Esophagus squamous epithelium (tissue), 5 donors: ENCODE results near the gene MAST3. TPM values are rescaled to one million over a fixed set of nuclear protein-coding genes. Genes with fewer than 3 reads are reported as not detected.

Experiments used
- DNase-seq: peaks from one replicate; lab custom pipeline; 2025; lab: John Stamatoyannopoulos, UW
- H3K27ac ChIP-seq, 4 donors: fragments of 200-600 bp; sonication (generic); one replicate each; pipeline ENCODE4 v1.5.1; 2016 to 2019; ENCODE audit warnings: mild to moderate bottlenecking in 1 of 4
- H3K27me3 ChIP-seq, 4 donors: fragments of 200-600 bp; sonication (generic); 1 replicate in 3 of 4; 2 replicates in 1 of 4; pipeline versions ENCODE4 v1.5.1 to v1.6.0; 2017 to 2021; ENCODE audit warnings: antibody characterized with exemption in 1 of 4
- H3K36me3 ChIP-seq, 3 donors: fragments of 200-600 bp; sonication (generic); one replicate each; pipeline ENCODE4 v1.5.1; 2016 to 2019
- H3K4me1 ChIP-seq, 3 donors: fragments of 200-600 bp; sonication (generic); one replicate each; pipeline ENCODE4 v1.5.1; 2017 to 2019
- H3K4me3 ChIP-seq, 4 donors: fragments of 200-600 bp; sonication (generic); 1 replicate in 3 of 4; 2 replicates in 1 of 4; pipeline ENCODE4 v1.5.1; 2016 to 2019; ENCODE audit warnings: mild to moderate bottlenecking in 2 of 4, moderate library complexity in 1 of 4
- H3K9me3 ChIP-seq, 3 donors: fragments of 200-600 bp; sonication (generic); one replicate each; pipeline ENCODE4 v1.5.1; 2016 to 2019
- POLR2A ChIP-seq, 4 donors: fragments of 450-650 bp; IDR thresholded peaks; one replicate each; pipeline ENCODE4 v1.6.1; 2017; ENCODE audit warnings: antibody characterized with exemption in 4 of 4, mild to moderate bottlenecking in 4 of 4, moderate library complexity in 3 of 4
- WGBS, 2 donors: methylation state at CpG; one replicate each; pipeline ENCODE4 v1.1.5; 2018; 5-methylcytosine and 5-hydroxymethylcytosine counted together
- intact Hi-C: fragments of 100-400 bp; cut with DNase I; formaldehyde crosslinking; loops from one replicate; pipeline ENCODE4 v1.15.0; 2022
- total RNA-seq, 4 donors: library from RNA; depleted of rRNA; stranded (reverse); fragments of >200 nt; gene quantifications; one replicate each; pipeline ENCODE4 v1.1.0, GENCODE V29; 2016
- TF ChIP-seq, protein P1 (sequence below), 6 experiments: fragments of 450-650 bp in 4 of 6; fragments of 200-600 bp in 2 of 6; sonication (generic) in 2 of 6; IDR thresholded peaks; one replicate each; pipeline ENCODE4 v1.5.1; 2016 to 2019; ENCODE audit warnings: antibody characterized with exemption in 6 of 6, mild to moderate bottlenecking in 4 of 6, moderate library complexity in 4 of 6
- donor health status: DM: yes; HTN: yes; CAD: no.

Gene MAST3
- total RNA-seq, 4 donors from 2014 or later, result 2.3 to 4.8 (median 4.1) TPM

DNA sequence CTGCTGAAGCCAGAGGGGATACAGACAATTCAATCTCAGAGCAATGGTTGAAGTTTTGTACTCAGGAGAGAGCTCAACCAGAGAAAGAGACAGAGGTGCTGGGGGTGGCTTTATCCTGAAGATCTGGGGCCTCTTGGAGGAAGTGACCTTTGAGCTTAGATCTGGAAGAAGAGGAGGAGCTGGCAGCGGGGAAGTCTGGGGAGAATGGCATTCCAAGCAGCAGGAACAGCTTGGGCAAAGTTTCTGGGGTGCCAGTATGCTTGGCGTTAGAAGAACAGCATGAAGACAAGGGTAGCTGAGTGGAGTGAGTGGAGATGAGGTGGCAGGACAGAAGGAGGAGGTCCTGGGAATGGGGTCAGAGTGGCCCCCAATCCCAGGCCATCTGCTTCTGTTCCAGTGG, 11.3 kb downstream of the MAST3 start:
- DNase-seq, result no peak
- Histone ChIP-seq H3K4me1 (peaks cover 13 to 37% (median 29%) of the 10 kb centered on the region in 3 donors), H3K9me3 (no peaks in the 10 kb centered on the region), H3K27ac (no peak overlapping the region), H3K4me3 (no peak overlapping the region), H3K27me3 (peaks cover 0 to 15% (median 0%) of the 10 kb centered on the region in 4 donors), H3K36me3 (no peaks in the 10 kb centered on the region)
- WGBS, 2 donors, result 57 to 60% methylated on average over 2 of the region's 2 CpGs
- TF ChIP-seq, protein P1, sequence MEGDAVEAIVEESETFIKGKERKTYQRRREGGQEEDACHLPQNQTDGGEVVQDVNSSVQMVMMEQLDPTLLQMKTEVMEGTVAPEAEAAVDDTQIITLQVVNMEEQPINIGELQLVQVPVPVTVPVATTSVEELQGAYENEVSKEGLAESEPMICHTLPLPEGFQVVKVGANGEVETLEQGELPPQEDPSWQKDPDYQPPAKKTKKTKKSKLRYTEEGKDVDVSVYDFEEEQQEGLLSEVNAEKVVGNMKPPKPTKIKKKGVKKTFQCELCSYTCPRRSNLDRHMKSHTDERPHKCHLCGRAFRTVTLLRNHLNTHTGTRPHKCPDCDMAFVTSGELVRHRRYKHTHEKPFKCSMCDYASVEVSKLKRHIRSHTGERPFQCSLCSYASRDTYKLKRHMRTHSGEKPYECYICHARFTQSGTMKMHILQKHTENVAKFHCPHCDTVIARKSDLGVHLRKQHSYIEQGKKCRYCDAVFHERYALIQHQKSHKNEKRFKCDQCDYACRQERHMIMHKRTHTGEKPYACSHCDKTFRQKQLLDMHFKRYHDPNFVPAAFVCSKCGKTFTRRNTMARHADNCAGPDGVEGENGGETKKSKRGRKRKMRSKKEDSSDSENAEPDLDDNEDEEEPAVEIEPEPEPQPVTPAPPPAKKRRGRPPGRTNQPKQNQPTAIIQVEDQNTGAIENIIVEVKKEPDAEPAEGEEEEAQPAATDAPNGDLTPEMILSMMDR (IDR thresholded peaks at IDR 0.05), result no peak
- TF ChIP-seq POLR2A (IDR thresholded peaks at IDR 0.05), result no peak
- intact Hi-C loops, result no loop called here

DNA sequence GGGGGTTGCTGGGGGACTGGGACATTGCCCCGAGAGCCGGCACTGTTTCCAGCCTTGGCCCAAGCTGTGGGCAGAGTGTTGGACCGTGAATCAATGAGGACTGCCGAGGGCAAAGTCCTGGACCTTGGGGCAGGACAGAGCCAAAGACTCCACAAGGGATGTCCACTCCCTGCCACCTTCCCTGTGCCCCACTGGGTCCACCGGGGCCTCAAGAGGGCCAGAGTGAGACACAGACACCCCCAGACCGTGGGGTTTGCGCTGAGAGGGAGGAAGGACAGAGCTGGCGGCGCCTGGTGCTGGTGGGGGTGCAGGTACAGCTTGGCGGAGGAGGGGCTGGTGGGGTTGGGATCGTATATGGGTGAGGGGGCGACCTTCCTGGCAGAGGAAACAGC, 11.8 kb downstream of the MAST3 start:
- no peak for DNase-seq
- peaks cover 0 to 15% (median 0%) of the 10 kb centered on the region in 4 donors for H3K27me3 ChIP-seq
- H3K9me3 ChIP-seq, result no peaks in the 10 kb centered on the region
- intact Hi-C loops, result no loop called here
- H3K27ac ChIP-seq, result peak overlapping the region; percentile 41 to 64 (median 50)
- WGBS, 2 donors, result 62 to 92% methylated on average over 2 to 11 of the region's 12 CpGs
- TF ChIP-seq, protein P1 (IDR thresholded peaks at IDR 0.05), result no peak
- no peak for TF ChIP-seq POLR2A (IDR thresholded peaks at IDR 0.05)
- peak overlapping the region; percentile 46 to 76 (median 65) for H3K4me3 ChIP-seq
- peaks cover 13 to 34% (median 26%) of the 10 kb centered on the region in 3 donors for H3K4me1 ChIP-seq
- no peaks in the 10 kb centered on the region for H3K36me3 ChIP-seq

DNA sequence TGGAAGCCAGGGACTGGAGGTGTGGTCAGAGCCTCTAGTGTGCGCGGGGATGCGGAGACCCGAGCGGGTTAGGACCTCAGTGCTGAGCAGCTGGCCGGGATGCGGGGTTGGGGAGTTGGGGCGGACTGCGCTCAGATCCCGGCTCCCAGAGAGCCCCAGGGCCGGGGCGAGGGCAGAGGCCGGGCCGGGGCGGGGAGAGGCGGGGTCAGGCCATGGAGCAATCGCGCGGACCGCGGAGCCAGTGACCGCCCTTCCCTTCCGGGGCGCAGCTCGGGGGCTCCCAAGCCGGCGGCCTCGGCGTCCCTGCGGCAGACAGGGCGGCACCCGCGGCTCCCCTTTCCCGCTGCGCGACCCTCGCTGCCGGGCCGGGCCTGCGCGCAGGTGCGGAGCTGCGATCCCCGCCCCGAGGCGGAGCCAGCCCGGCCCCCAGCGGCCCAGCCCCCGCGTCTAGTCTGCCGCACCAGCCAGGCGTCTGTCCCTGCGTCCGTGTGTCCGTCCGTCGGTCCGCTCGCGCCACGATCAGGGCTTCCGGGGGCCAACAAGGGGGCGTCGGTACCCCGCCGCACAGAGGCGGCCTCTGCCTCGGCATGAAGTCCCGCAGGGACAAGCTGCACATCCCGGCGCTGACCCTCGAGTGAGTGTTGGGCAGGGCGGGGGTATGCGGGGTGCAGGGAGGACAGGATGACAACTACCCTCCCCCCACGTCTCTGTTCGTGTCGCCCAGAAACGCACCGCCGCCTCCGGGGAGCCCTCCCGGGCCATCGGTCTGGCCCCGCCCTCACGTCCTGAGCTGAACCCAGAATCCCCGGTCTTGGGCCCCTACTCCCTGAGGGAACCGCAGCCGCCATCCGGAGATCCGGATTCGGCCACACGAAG, 12.4 kb downstream of the MAST3 start:
- Histone ChIP-seq H3K4me3 (peak overlapping the region; percentile 46 to 76 (median 65)), H3K4me1 (peaks cover 6 to 27% (median 21%) of the 10 kb centered on the region in 3 donors), H3K9me3 (no peaks in the 10 kb centered on the region), H3K27me3 (peaks cover 0 to 15% (median 0%) of the 10 kb centered on the region in 4 donors), H3K27ac (peak overlapping the region; percentile 41 to 64 (median 50)), H3K36me3 (no peaks in the 10 kb centered on the region)
- WGBS, 2 donors, result 2 to 15% methylated on average over 7 to 9 of the region's 92 CpGs
- intact Hi-C loops, result loop anchor here (5.0 to 10.0 kb wide), 2 partner anchors 47 to 145 kb away; a partner anchor contains a TSS
- no peak for DNase-seq
- peak in 2 of 4 donors; percentile 12 to 41 for TF ChIP-seq POLR2A (IDR thresholded peaks at IDR 0.05)
- TF ChIP-seq, protein P1 (IDR thresholded peaks at IDR 0.05), result no peak

DNA sequence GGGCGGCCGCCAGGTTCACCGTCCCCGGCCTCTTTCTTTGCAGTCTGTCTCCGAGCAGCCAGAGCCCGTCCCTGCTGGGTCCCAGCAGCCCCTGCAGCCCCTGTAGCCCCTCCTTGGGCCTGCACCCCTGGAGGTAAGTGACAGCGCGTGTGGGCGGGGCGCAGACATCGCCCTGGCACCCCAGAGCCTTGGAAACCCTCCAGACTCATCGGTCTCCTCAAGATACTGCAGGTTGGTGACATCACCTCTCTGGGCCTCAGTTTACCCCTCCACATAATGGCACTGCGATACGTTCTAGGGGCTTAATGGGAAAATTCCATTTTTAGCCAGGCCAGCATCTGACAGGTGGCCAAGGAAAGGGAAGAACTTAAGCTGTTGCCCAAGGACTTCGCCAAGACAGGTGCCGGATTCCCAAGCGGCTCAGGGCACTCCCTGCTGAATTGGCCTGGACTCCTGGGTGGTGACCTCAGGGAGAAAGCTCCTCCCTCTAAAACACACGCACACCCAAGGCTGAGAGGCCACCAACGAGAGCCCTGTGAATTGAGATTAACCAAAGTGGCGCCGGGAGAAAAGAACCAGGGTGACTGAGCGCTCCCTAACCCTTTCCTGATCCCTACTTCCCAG, 13.1 kb downstream of the MAST3 start:
- intact Hi-C loops, result loop anchor here (5.0 to 10.0 kb wide), 2 partner anchors 47 to 144 kb away; a partner anchor contains a TSS
- no peaks in the 10 kb centered on the region for H3K36me3 ChIP-seq

More for the DNA sequence above, 13.1 kb downstream of the MAST3 start:
- Histone ChIP-seq H3K4me3 (peak overlapping the region; percentile 46 to 76 (median 65)), H3K27me3 (peaks cover 0 to 15% (median 0%) of the 10 kb centered on the region in 4 donors), H3K27ac (peak overlapping the region in 3 of 4 donors; percentile 41 to 64 (median 41)), H3K9me3 (no peaks in the 10 kb centered on the region), H3K4me1 (peaks cover 6 to 27% (median 21%) of the 10 kb centered on the region in 3 donors)
- 32 to 72% methylated on average over 6 to 11 of the region's 22 CpGs for WGBS, 2 donors
- no peak for DNase-seq
- no peak for TF ChIP-seq POLR2A (IDR thresholded peaks at IDR 0.05)
- TF ChIP-seq, protein P1 (IDR thresholded peaks at IDR 0.05), result no peak
